ENCODE measurements around the gene CCNF. TPM values are rescaled to one million over a fixed set of nuclear protein-coding genes. Genes with fewer than 3 reads are reported as not detected.
A peak's percentile ranks its signal among the peaks of the same experiment; 100 is the strongest.

Gene CCNF
- total and polyA plus RNA-seq, 10 of the 15 experiments (the other 5 are each of a cell fraction or from before 2014, with no cell fraction given): 4.0 to 63.2 (median 27.5) TPM

DNA sequence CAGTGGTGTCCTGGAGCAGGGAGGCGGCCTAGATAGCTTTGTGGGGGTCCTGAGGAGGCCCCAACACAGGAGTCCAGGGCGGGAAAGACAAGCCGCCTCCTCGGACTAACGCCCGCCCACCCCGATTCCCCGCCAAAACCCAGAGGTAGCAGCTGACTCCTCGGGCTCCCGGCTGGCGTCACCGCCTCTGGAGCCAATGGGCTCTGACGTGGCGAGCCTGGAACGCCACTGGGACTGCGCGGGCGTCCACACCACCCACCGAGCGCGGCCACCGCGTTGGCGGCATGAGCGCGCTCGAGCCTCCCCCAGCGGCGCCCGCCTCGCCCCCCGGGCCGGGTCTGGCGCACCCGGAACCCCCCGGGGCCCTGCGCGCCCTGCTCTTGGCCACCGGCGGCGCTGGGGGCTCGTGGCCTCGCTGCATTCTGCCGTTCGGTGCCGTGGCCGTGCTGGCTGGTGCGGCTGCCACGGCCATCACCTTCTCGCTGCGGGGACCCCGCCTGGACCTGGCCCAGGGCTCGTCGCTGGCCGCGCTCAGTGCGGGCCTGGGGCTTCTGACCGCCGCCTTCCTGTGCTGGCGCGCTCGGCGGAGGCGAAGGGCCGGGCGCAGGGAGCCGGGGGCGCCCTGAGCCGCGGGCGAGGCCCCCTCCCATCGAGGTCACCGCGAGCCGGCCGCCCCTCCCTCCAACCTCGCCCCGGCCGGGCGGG lies 38.4 kb downstream of the CCNF start (continued):
- TF ChIP-seq E2F4 (IDR thresholded peaks at IDR 0.05; ENCODE audit: low read depth, low read length) (no peak), STAT3 (IDR thresholded peaks at IDR 0.05; ENCODE audit: low read depth, low read length) (no peak), EED (IDR thresholded peaks at IDR 0.05; ENCODE audit: low read depth) (no peak), RCOR1 (conservative IDR thresholded peaks at IDR 0.05; ENCODE audit: low read depth, low read length) (no peak), POLR2AphosphoS5 (IDR thresholded peaks at IDR 0.05; ENCODE audit: low read length) (peak; percentile 21; the same call in 1 of the 2 replicates), TAF1 (IDR thresholded peaks at IDR 0.05; ENCODE audit: borderline replicate concordance, low read depth, low read length) (no peak), WRNIP1 (IDR thresholded peaks at IDR 0.05; ENCODE audit: borderline replicate concordance, low read depth, low read length) (no peak), EGR1 (IDR thresholded peaks at IDR 0.05; ENCODE audit: borderline replicate concordance in 1 of 2, low read depth in 2 of 2, low read length in 2 of 2) (peak in 1 of 2 experiments; percentile 64; a peak in 1 of 3 replicates), ATF3 (IDR thresholded peaks at IDR 0.05; ENCODE audit: borderline replicate concordance, extremely low read depth, low read depth, low read length) (no peak), HDAC6 (IDR thresholded peaks at IDR 0.05; ENCODE audit: unreplicated experiment) (peak; percentile 36), NR2F1 (conservative IDR thresholded peaks at IDR 0.05) (peak; percentile 30; the same call in 1 of the 2 replicates), POLR2AphosphoS2 (IDR thresholded peaks at IDR 0.05; ENCODE audit: low read depth, low read length) (no peak), RAD51 (IDR thresholded peaks at IDR 0.05) (no peak), NR2C2 (IDR thresholded peaks at IDR 0.05; ENCODE audit: borderline replicate concordance, control insufficient read depth, insufficient read length, low read depth) (no peak), RFX5 (IDR thresholded peaks at IDR 0.05; ENCODE audit: low read depth, low read length) (no peak), NRF1 (conservative IDR thresholded peaks at IDR 0.05; ENCODE audit: low read depth, low read length) (no peak), POU2F2 (IDR thresholded peaks at IDR 0.05; ENCODE audit: borderline replicate concordance, low read depth, low read length) (0 out of 3 replicates have a peak, but pooled peaks have one; percentile 12), BCL11A (IDR thresholded peaks at IDR 0.05; ENCODE audit: low read depth, low read length) (no peak), SUPT20H (IDR thresholded peaks at IDR 0.05; ENCODE audit: borderline replicate concordance, control insufficient read depth, low read depth, low read length) (no peak), HDGF (IDR thresholded peaks at IDR 0.05) (no peak), SMC3 (IDR thresholded peaks at IDR 0.05; ENCODE audit: borderline replicate concordance, low read length) (no peak), SREBF1 (IDR thresholded peaks at IDR 0.05; ENCODE audit: low read length) (no peak), ZNF217 (IDR thresholded peaks at IDR 0.05) (no peak)
- TF ChIP-seq, protein P1, sequence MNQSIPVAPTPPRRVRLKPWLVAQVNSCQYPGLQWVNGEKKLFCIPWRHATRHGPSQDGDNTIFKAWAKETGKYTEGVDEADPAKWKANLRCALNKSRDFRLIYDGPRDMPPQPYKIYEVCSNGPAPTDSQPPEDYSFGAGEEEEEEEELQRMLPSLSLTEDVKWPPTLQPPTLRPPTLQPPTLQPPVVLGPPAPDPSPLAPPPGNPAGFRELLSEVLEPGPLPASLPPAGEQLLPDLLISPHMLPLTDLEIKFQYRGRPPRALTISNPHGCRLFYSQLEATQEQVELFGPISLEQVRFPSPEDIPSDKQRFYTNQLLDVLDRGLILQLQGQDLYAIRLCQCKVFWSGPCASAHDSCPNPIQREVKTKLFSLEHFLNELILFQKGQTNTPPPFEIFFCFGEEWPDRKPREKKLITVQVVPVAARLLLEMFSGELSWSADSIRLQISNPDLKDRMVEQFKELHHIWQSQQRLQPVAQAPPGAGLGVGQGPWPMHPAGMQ (IDR thresholded peaks at IDR 0.05; ENCODE audit: borderline replicate concordance): no peak
- TF ChIP-seq, protein P2, sequence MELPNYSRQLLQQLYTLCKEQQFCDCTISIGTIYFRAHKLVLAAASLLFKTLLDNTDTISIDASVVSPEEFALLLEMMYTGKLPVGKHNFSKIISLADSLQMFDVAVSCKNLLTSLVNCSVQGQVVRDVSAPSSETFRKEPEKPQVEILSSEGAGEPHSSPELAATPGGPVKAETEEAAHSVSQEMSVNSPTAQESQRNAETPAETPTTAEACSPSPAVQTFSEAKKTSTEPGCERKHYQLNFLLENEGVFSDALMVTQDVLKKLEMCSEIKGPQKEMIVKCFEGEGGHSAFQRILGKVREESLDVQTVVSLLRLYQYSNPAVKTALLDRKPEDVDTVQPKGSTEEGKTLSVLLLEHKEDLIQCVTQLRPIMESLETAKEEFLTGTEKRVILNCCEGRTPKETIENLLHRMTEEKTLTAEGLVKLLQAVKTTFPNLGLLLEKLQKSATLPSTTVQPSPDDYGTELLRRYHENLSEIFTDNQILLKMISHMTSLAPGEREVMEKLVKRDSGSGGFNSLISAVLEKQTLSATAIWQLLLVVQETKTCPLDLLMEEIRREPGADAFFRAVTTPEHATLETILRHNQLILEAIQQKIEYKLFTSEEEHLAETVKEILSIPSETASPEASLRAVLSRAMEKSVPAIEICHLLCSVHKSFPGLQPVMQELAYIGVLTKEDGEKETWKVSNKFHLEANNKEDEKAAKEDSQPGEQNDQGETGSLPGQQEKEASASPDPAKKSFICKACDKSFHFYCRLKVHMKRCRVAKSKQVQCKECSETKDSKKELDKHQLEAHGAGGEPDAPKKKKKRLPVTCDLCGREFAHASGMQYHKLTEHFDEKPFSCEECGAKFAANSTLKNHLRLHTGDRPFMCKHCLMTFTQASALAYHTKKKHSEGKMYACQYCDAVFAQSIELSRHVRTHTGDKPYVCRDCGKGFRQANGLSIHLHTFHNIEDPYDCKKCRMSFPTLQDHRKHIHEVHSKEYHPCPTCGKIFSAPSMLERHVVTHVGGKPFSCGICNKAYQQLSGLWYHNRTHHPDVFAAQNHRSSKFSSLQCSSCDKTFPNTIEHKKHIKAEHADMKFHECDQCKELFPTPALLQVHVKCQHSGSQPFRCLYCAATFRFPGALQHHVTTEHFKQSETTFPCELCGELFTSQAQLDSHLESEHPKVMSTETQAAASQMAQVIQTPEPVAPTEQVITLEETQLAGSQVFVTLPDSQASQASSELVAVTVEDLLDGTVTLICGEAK (IDR thresholded peaks at IDR 0.05; ENCODE audit: borderline replicate concordance): no peak
